HG03045 (cell line): ENCODE measurements around the gene GCC2.
A peak's percentile ranks its signal among the peaks of the same experiment; 100 is the strongest.
"Not testable (repeated sequence)": the region's sequence is repeated elsewhere in the genome, so short reads cannot be mapped to it uniquely, and the experiment has no call there.

ENCODE experiments used
- ATAC-seq: cut with Tn5 transposase; IDR thresholded peaks from one replicate; pipeline ENCODE4 v1.9.1; 2021; ENCODE audit warnings: mild to moderate bottlenecking, moderate library complexity; ENCODE audit not compliant: unreplicated experiment

GCC2 gene

DNA sequence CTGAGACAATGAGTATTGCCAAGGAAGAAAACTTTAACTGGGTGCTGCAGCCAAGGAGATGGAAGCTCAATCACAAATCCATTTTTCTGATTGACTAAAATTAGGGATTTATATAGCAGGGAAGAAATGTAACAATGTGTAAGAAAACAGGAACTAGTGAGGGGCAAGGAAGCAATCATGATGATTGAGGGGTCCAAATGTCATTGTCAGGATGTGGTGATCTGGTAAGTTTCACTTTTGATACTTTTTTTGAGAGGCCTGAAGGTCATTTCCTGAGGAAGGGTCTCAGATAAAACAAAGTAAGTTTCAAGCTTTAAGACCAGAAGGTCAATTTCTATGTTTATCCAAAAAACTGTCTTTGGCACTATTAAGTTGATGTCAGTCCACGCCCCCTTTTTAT is 12.0 kb upstream of the GCC2 start:
- ATAC-seq = no peak

DNA sequence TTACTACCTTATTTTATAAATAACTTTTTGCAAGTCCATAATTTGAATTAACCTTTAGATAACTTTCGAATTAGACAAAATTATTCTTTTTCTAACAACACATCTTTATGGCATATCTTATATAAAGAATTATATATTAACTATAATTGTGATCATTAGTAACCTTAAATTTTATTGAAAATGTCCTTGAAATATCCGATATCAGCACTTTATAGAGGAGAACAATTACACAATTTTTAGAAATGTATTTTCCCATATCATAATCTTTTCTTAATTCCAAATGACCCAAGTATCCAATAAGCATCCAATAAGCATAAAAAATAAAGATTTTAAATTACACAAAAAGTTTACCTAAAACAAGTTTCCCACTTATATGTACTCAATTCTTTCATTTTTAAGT is 7.3 kb upstream of the GCC2 start:
- no peak for ATAC-seq

DNA sequence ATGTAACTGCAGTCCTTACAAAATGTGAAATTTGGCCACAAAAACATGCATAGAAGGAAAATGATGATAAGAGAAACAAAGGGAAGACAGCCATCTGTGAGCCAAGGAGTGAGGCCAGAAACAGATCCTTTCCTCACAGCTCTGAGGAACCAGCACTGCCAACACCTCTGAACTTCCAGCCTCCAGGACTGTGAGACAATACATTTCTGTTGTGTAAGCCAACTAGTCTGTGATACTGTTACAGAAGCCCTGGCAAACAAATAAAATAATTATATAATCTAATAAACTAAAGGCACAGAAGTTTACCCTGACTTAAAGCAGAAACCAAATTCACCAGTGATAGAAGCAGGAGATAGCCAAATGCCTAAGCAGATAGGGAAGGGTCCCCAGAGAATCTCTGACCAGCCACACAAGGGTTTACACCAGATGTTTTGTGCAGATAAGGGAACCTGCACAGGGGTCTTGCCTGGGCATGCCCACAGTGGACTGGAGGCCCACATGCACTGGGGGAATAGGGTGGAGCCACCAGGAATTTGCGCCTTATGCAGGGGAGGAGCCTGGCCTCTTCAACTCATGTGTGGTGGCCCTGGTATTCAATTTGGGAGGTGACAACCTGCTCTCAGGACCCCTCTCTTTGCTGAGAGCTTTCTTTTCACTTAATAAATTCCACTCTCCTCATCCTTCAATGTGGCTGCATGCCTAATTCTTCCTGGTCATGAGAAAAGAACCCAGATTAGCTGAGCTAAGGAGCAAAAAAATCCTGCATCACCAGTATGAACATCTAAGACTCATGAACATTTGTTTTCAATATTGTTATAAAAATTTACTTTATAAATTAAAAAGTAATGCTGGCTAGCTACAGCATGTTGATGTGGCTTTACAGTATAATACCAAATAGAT is 3.8 kb upstream of the GCC2 start:
- ATAC-seq = no peak

DNA sequence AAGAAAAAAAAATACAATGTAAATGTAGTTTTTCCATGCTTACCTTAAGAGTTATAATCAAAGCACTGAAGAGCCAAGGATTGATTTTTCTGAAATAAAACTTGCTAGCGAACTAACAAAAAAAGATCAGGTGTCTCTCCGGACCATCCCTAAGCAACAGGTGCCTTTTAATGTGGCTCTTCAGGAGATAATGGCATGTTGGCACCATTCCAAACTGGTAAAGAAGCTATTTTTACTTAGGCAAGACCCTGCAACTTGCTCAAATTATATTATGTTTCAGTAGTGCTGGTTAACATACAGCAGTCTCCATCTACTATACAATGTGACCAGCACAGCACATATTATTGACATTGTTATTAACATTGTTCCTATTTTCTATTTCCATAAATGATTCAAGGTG is 2.3 kb upstream of the GCC2 start:
- ATAC-seq = no peak

DNA sequence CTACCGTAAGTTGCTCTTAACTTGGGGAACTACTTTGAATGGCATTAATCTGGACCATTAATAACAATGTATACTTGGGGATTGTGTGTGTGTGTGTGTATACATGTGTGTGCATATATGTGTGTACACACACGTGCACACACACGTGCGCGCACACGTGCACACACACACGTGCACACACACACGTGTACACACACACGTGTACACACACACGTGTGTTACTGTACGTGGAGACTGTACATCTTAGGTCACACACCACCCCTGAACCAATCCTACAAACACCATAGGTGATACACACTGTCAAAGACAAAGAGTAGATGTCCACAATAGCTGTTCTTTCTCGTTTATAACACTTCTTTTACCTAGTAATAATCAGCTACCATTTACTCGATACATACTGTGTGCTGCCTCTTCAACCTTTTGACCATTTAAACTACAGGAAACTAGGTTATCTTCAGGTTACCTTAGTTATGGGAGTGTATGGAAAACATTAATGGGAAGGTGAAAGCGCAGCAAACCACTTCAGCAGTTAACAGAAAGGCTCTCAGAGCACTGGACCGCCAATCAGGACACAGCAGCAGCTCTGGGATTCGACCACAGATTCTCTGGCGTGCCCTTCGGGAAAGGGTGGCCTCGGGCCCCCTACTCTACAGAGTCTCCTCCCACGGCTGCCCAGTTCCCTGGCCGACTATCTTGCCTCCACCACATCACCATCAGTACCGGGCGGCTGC is 894 bp upstream of the GCC2 start:
- ATAC-seq = no peak

DNA sequence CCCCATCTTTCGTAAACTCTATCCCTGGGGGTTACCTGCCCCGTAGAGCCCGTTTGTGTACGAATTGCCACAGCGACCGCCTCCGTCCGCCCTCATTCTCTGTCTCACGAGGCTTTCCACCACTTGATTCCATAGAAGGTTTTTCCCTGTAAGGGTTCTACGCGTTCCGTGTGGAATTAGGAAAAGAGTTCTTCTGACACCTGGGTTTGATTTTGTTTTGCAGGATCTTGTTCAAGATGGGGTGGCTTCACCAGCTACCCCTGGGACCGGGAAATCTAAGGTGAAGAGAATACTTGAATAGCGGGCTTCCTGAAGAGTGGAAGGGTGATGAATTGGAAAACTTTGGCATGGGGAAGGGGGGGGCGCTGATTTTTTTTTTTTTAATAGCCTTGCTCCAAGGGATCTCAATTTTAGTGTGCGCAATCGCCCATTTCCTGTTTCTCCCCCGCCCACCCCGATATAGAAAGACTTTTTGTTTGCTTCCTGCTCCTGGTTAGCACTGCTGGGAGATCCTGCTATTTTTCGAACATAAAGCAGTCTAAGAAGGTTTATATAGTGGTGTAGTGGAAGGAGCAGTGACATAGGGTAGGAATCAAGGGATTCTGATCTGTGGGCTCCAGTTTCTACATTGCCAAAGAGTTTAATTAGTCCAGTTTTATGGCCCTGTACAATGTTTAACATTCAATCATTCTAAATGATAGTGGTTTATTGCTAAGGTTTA is 564 bp downstream of the GCC2 start:
- ATAC-seq = peak; percentile 43

DNA sequence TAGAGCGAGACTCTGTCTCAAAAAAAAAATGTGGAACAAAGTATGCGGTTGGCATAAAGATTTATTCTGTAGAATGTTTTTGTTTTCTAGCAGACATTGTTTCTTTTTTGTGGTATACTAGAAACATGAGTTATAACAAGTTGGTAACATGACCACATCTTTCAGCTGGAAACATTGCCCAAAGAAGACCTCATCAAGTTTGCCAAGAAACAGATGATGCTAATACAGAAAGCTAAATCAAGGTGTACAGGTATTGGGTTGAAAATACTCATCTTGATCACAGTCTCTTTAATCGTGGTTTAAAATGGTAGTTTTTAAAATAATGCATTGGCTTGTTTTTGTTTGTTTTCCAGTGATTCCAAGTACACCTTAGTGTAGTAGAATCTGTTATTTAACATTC is 1.9 kb downstream of the GCC2 start:
- no peak for ATAC-seq

DNA sequence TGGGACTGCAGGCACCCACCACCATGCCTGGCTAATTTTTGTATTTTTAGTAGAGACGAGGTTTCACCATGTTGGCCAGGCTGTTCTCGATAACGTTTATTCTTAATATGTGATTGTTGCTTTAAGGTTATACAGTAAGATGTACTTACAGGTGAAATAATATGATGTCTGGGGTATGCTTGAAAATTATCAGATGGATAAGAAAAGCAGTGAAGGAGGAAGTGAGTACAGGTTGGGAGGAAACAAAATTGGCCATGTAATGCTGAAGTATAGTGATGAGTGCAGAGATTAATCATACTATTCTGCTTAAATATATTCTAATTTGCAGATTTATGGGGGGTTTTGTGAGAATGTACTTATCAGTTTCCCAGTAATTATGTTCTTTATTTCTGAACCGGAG is 3.0 kb downstream of the GCC2 start:
- no peak for ATAC-seq

DNA sequence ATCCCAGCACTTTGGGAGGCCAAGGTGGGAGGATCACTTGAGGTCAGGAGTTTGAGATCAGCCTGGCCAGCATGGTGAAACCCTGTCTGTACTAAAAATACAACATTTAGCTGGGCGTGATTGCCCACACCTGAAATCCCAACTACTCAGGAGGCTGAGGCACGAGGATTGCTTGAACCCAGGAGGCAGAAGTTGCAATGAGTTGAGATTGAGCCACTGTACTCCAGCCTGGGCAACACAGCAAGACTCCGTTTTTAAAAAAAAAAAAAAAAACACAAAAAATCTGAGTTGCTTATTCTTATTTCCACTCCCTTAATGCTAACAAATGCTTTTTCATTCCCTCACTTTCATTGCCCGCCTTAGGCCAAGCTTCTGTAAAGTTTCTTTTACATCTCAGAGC is 4.5 kb downstream of the GCC2 start:
- ATAC-seq = not testable (repeated sequence)

DNA sequence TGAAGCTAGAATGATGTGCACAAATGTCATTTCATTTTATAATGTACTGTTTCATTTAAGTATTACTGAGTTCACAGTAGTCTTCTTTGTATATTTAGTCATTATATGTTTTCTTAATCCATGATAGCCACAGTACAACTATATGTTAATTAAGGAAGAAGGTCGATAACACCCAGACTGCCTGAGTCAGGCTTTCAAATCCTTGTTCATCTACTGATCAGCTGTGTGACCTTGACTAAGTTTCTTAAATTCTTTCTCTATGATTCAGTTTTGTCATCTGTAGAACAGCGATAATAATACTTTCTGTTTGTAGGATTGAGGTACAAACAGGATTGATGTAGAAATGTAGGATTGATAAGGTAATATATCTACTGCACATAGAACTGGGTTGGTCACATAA is 5.4 kb downstream of the GCC2 start:
- ATAC-seq = no peak

DNA sequence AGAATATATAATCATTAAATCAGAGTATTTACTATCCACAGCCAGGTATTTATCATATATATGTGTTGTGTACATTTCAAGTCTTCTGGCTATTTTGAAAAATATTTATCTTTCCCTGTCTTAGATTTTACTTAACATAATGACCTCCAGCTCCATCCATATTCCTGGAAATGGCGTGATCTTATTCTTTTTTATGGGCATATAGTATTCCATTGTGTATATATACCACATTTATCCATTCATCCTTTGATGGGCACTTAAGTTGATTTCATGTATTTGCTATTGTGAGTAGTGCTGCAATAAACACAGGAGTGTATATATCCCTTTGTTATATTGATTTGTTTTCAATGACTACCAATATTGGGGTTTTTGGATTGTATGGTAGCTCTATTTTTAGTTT is 6.6 kb downstream of the GCC2 start:
- ATAC-seq = no peak

DNA sequence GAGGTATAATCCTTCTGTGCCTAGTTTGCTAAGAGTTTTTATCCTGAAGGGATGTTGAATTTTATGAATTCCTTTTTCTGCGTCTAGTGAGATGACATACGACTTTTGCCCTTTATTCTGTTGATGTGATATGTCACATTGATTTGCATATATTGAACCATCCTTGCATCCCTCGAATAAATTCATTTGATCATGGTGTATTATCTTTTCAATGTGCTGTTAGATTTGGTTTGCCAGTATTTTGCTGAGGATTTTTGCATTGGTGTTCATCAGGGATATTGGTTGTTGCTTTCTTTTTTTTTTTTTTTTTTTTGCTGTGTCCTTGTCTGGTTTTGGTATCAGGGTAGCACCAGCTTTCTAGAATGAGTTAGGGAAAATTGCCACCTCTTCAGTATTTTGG is 9.1 kb downstream of the GCC2 start:
- no peak for ATAC-seq

DNA sequence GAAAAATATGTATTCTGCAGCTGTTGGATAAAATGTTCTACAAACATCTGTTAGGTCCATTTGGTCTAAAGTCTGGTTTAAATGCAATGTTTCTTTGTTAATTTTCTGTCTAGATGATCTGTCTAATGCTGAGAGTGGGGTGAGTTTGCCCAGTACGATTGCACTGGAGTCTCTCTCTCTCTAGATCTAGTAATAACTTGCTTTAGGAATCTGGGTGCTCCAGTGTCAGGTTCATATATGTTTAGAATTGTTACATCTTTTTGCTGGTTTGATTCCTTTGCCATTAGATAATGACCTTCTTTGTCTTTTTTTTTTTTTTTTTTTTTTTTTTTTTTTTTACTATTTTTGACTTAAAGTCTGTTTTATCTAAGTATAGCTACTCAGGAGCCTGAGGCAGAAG is 10.4 kb downstream of the GCC2 start:
- no peak for ATAC-seq

DNA sequence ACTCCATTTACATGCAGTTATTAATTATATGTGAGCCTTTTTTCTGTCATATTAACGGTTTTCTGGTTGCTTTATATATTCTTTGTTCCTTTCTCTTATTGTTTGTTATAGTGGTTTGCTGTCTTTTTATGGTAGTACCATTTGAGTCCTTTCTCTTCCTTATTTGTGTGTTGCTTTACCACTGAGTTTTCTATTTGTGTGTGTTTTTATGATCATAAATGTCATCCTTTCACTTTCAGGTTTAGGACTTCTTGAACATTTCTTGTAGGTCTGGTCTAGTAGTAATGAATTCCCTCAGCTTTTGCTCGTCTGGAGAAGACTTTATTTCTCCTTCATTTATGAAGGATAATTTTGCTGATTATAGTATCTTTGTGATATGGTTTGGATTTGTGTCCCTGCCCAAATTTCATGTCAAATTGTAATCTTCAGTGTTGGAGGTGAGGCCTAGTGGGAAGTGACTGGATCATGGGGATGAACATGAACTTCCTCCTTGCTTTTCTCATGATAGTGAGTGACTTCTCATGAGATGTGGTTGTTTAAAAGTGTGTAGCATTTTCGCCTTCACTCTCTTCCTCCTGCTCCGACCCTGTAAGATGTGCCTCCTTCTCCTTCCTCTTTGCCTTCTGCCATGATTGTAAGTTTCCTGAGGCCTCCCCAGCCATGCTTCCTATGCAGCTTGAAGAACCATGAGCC is 11.5 kb downstream of the GCC2 start:
- peak; percentile 59 for ATAC-seq

DNA sequence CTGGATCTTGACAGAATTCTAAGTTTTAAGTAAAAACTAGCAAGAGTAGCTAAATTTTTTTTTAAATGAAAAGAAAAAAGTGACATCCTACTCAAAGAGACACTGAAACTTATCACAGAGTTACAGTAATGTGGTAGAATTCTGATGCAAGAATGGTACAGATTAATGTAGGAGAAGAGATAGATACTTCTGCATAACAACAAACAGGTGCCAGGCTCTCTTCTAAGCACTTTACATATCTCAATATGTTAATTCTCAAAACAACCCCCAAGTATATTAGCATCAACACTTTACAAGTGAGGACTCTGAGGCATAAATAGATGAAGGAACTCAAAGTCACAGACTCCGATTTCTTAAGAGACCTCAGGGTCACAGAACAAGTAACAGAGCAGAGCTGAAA is 28.1 kb downstream of the GCC2 start:
- no peak for ATAC-seq

DNA sequence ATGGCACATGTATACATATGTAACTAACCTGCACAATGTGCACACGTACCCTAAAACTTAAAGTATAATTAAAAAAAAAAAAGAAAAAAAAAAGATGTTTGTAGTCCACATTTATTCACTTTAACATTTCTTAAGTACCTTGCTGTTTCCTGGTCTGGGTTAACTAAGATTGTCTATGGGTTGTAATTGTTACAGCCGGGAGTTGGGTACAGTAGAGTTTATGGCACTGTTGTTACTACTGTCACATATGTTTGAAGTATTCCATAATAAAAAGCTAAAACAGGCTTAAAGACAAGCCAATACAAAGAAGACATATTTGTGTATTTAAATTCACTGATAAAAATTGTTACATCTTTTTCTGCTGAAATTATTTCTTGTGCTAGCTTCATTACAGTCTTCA is 36.2 kb downstream of the GCC2 start:
- no peak for ATAC-seq

DNA sequence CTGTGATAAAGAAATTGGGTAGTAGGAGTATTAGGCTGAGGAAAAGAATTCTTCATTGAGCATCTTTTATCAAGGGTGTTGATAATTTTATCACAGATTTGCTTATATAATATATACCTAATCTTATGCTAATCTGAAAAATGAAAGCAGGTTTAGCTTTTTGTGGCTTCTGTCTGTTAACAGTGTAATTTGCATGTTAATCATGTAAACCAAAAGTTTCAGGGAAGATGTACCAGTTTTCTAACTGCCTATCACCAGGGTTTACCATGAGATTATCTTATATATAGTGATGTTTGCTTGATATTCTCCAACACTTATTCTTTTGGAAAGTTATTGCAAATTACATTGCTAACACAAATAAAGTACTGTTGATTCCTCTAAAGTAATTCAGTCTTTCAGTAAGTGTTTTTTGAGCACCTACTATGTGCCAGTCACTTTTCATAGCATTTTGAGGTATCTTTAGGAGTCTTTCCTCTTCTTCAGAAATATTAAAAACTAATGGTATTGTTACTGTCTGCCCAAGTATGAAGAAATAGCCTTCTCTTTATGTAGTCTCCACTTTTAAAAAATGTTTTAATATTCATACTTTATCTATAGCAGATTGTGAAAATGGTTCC is 41.6 kb downstream of the GCC2 start:
- ATAC-seq = no peak

DNA sequence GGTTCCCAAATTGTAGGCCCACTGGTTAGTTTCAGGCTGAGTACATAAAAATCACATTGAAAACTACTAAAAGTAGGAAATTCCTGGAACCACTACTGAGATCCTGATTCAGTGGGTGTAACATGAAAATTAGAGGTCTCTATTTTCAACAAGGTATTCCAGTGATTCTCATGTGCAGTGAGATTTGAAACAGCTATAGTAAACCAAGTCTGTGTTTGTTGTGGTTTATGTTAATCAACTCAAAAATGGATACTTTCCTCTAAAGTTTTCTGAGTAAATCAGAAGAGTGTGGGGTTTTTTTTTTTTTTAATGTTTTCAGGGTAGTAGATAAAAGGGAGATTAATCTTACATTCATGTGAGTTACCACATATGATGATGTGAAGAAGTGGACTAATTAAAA is 42.8 kb downstream of the GCC2 start:
- no peak for ATAC-seq

DNA sequence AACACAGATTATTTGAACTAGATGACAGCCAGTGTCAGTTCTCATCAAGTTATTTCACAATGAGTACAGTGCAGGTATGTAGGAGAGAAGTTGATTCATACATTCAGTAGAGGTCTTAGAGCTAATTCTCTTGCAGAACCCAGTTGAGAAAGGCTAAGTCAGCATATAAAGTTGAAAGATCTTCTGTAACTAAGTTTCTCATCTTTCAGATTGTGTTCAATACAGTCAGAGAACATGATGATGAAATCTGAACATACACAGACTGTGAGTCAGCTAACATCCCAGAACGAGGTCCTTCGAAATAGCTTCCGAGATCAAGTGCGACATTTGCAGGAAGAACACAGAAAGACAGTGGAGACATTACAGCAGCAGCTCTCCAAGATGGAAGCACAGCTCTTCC is 43.4 kb downstream of the GCC2 start:
- no peak for ATAC-seq

DNA sequence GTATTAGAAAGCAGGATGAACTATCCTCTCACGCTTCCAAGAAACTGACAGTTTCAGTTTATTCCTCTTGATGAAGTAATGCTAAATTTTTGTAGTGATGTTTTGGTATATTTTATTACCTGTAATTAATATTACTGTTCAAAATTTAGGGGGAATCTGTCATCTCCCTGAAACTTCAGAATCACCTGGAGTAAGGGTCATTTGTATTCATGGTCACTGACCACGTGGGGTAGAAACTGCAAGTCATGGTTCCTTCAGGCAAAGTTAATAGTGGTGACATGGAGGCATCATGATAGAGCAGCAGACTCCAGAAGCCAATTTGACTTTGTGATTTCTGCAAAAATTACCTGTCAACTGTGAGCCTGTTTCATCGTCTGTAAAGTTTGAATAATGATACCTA is 47.2 kb downstream of the GCC2 start:
- not testable (repeated sequence) for ATAC-seq

DNA sequence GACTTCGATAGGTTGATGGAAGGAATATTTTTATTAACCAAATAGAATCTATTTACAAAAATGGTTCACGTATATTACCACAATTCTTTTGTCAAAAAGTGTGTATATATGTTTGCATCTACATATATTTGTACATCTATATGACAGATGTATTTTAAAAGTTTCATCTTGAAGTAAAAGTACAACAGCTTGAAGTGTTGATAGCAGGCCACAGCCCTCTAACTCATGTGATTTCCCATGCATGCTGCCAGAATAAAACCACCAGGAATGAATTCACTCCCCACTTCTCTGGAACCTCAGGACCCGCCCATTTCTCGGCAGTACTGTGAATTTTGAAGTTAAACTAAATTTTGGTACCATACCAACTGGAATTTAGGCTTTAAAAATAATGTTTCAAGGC is 58.6 kb downstream of the GCC2 start:
- not testable (repeated sequence) for ATAC-seq
